ENCODE data around the gene MICU1.

DNA sequence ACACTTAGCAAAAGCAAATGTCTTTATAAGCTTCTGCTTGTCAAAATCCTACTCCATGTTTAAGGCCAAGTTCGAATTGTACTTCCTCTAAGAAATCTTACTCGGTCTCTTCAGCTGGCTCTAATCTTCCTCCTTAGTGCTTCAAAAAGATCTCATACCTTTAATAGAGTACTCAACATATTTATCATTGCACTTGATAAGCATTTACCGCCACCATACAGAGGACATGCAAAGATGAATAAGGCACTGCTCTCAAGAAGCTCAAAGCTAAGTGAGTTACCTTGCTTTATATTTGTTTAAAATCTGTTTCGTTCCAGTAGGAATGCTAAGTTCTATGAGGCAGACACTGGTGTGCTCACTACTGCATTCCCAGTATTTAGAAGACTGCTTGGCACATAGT is 209.2 kb downstream of the MICU1 start:
- TF ChIP-seq GABPA (IDR thresholded peaks at IDR 0.05; ENCODE audit: low read depth) = no peak
- no peak for TF ChIP-seq RFX5 (IDR thresholded peaks at IDR 0.05; ENCODE audit: low read length)
- TF ChIP-seq TAF1 (IDR thresholded peaks at IDR 0.05; ENCODE audit: borderline replicate concordance, low read depth, low read length) = no peak
- TF ChIP-seq, protein P1, sequence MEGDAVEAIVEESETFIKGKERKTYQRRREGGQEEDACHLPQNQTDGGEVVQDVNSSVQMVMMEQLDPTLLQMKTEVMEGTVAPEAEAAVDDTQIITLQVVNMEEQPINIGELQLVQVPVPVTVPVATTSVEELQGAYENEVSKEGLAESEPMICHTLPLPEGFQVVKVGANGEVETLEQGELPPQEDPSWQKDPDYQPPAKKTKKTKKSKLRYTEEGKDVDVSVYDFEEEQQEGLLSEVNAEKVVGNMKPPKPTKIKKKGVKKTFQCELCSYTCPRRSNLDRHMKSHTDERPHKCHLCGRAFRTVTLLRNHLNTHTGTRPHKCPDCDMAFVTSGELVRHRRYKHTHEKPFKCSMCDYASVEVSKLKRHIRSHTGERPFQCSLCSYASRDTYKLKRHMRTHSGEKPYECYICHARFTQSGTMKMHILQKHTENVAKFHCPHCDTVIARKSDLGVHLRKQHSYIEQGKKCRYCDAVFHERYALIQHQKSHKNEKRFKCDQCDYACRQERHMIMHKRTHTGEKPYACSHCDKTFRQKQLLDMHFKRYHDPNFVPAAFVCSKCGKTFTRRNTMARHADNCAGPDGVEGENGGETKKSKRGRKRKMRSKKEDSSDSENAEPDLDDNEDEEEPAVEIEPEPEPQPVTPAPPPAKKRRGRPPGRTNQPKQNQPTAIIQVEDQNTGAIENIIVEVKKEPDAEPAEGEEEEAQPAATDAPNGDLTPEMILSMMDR (IDR thresholded peaks at IDR 0.05) = no peak
- no peak for TF ChIP-seq FOXM1 (IDR thresholded peaks at IDR 0.05; ENCODE audit: low read depth)
- no peak for TF ChIP-seq POLR2AphosphoS5 (IDR thresholded peaks at IDR 0.05; ENCODE audit: low read depth, low read length)
- TF ChIP-seq, protein P2, sequence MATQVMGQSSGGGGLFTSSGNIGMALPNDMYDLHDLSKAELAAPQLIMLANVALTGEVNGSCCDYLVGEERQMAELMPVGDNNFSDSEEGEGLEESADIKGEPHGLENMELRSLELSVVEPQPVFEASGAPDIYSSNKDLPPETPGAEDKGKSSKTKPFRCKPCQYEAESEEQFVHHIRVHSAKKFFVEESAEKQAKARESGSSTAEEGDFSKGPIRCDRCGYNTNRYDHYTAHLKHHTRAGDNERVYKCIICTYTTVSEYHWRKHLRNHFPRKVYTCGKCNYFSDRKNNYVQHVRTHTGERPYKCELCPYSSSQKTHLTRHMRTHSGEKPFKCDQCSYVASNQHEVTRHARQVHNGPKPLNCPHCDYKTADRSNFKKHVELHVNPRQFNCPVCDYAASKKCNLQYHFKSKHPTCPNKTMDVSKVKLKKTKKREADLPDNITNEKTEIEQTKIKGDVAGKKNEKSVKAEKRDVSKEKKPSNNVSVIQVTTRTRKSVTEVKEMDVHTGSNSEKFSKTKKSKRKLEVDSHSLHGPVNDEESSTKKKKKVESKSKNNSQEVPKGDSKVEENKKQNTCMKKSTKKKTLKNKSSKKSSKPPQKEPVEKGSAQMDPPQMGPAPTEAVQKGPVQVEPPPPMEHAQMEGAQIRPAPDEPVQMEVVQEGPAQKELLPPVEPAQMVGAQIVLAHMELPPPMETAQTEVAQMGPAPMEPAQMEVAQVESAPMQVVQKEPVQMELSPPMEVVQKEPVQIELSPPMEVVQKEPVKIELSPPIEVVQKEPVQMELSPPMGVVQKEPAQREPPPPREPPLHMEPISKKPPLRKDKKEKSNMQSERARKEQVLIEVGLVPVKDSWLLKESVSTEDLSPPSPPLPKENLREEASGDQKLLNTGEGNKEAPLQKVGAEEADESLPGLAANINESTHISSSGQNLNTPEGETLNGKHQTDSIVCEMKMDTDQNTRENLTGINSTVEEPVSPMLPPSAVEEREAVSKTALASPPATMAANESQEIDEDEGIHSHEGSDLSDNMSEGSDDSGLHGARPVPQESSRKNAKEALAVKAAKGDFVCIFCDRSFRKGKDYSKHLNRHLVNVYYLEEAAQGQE (IDR thresholded peaks at IDR 0.05; ENCODE audit: low read depth, low read length) = no peak
